HK-2 (cell line): ENCODE results near the gene SYT9.

Experiments
- DNase-seq: peaks from one replicate; pipeline ENCODE4 v3.0.0-alpha.2; 2018; ENCODE audit not compliant: unreplicated experiment

The SYT9 gene

DNA sequence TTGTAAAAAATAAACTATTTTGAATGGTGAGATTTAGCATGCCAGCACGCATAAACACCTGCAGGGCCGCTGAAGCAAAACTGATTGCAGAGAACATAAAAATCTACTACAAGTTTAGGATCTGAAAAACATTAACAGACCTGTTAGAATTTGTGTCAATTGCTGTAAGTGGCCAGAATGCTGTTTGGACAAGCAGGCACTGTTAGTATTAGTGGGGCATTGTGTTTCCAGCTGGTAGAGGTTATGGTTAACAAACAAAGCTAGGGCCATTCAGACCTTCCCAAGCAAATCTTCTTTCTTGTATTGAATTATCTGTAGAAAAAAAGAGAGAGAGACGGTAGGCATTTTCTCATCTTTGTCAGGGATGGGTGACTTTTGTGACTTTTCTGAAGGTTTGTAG is 176.0 kb downstream of the SYT9 start:
- no peak for DNase-seq

GRCh38 chr11:7428196-7428595 is 176.5 kb downstream of the SYT9 start:
- DNase-seq, result no peak

DNA sequence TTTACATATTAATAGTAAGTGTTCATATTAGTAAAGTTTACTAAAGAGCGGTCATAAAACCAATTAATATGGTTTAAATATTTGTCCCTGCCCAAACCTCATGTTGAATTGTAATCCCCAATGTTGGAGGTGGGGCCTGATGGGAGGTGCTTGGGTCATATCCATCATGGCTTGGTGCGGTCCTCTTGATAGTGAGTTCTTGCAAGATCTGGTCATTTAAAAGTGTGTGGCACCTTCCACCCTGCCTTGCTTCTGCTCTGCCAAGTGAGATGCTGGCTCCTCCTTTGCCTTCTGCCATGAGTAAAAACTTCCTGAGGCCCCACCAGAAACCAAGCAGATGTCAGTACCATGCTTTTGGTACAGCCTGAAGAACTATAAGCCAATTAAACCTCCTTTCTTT is 178.8 kb downstream of the SYT9 start:
- DNase-seq, result no peak

GRCh38 chr11:7435176-7435575 is 183.5 kb downstream of the SYT9 start:
- DNase-seq, result no peak

DNA sequence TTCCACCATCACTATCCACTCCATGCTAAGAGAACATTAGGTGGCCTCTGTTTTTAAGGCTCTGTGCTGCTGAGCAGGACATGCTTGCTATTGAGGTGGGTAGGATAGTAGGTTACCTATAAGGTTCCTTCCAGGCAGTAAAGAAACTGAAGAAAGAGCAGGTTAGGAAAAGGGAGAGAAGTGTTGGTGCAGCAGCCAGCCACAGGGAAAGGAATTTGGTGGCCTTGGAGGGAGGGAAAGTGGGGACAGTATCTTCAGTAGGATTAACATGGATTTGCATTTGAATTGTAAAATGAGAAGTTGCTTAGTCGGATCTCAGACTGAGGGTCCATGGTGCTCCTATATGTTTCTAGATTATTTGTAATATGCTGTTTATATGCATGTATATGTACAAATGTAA is 184.4 kb downstream of the SYT9 start:
- no peak for DNase-seq

DNA sequence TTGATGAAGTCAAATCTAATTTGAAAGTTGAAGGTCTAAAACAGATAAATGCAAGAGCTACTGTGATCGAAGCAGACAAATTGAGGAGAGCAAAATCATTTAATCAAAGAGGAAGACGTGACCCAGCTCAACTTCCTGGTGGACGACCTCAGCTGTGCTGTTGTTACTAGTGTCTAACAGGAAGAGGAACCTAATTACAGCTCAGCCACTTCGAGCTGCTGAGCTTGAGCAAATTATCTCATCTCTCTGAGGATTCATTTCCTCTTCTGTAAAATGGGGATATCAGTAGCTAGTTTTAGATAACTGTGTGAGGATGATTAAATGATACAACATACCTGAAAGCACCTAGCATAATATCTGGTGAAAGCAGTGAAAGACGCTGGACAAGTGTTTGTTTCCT is 185.0 kb downstream of the SYT9 start:
- no peak for DNase-seq

DNA sequence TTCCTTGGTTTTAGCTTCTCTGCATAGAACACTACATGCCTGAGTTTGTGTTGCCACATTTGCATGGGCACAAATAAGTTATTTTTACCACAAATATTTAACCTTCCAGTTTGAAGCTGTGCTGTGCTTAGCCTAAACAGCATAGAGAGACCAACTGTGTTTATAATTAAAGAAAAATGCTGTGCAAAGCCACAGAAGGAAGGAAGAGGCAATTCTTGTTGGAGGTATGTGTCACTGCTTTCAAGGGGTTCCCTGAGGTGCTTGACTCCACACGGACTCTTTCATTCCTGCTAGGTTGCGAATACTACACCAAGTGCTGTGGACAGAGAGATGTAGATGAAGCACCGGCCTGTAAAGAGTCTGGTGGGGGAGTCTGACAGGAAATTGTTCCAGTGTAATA is 186.0 kb downstream of the SYT9 start:
- no peak for DNase-seq

- no peak for DNase-seq
Observed at GRCh38 chr11:7439746-7440320, 188.1 kb downstream of the SYT9 start.

- peak; percentile 44 for DNase-seq
Observed at GRCh38 chr11:7442588-7443215, 191.0 kb downstream of the SYT9 start.

DNA sequence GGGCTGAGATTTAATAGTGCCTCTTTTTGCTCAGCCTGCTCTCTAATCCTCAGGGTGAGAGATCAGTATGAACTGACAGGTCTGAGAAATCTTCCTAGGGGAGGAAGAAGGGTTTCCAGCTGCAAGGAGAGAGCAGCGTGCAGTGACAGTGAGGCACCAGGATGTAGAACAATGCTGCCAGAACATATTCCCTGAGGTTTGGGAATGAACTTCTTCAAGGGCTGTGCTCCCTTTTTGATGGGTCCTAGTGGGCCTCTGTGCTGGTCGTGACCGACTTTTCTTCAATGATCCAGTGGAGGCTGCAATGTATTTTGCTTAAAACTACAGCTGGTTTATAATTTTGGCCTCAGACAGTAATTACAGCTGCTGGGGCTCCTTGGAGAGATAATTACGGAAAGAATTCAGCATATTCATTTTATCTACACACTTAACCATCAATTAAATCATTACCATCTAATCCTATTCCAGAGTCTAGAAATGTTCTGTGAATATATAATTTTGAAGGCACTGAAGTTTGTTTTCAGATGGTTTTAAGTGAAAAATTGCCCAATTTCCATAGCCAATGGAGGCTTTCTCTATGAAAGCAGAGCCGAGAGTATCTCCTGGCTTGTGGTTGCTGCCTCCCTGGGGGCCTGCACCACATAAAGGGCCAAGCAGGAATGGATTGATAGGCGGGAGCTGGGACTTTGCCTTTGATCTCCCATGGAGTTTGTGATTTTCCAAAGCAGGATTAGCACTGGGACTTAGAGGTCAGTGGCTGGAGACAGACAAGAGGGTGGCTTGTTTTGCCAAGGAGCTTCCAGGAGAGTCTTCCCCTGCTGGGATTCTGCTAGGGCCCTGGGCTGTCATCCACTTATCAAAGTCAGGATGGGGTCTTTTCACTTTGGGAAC is 192.6 kb downstream of the SYT9 start:
- no peak for DNase-seq

DNA sequence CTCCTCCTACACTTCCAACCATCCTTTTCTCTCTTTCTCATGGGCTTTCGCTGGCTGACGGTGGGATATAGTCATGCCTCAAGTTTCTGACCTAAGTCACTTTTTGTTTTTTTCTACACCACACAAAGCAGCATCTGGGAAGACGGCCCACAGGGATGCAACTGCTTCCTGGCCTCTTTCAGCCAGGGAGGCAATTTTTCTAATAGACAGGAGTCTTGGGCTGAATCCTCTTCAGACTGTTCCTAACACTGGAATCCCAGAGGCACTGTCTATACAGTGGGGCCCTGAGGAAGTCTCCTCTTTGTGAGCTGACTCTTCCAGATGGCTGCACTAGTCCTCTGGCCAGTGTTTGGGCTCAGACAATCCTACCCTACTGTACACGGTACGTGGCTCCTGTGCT is 193.9 kb downstream of the SYT9 start:
- no peak for DNase-seq

GRCh38 chr11:7448201-7448600 is 196.5 kb downstream of the SYT9 start:
- DNase-seq, result no peak

- no peak for DNase-seq
Observed at GRCh38 chr11:7449211-7449840, 197.6 kb downstream of the SYT9 start.

DNA sequence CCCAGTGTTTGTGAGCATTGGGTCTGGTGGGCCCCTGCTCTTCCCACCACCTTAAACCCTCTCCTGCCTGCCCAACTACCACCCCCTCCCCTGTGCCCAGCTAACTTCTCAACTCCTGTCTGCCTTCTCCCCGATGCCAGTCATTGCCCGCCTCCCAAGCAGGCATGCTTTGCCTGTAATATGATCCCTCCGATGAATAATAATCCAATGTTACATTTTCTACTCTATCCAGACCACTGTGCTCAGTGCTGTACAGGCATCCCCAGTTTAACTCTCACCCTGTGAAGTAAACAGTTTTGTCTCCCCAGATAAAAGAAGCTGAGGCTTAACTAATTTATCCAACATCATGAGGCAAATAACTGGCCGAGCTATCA is 198.1 kb downstream of the SYT9 start:
- no peak for DNase-seq

DNA sequence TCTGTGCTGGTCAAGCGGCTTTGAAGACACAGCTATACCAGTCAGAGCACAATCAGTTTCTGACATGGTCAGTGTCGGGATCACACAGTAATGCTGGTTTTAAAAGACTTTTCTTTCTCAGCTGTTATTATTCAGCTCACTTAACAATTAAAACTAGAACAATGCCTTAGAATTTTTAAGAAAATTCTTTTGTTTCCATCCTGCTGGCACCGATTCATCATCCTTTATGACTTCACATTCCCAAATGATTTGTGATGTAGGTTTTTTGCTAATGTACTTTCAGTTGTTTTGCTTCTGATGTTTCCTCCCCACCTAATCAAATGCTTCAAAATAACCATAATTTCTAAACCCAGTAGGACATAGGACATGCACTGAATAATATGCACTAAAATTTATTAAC is 199.1 kb downstream of the SYT9 start:
- no peak for DNase-seq

GRCh38 chr11:7451520-7451919 is 199.8 kb downstream of the SYT9 start:
- no peak for DNase-seq

DNA sequence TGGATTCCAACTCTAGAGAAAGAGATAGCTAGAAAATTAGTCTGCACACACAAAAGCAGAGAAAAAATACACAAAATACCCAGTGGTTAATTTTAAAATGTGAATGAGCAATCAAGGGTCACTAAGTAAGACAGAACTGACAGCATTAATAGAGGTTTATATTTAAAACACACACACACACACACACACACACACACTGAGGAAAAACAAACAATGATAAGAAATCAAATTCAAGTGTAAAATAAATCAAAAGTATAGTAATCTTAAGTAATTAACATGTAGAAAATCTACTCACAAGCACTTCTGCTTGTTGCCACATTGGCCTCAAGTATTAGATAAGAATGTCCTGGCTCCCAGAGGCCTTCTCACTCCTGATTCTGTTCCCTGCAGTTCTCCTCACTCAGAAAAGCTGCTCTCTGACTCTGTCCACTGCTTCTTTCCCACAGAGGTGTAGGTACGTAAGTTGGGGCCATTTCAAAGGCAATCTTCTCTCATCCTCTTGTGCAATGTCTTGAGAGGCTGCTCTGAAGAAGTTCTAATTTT is 200.3 kb downstream of the SYT9 start:
- no peak for DNase-seq

- no peak for DNase-seq
Observed at GRCh38 chr11:7454854-7455253, 203.2 kb downstream of the SYT9 start.

DNA sequence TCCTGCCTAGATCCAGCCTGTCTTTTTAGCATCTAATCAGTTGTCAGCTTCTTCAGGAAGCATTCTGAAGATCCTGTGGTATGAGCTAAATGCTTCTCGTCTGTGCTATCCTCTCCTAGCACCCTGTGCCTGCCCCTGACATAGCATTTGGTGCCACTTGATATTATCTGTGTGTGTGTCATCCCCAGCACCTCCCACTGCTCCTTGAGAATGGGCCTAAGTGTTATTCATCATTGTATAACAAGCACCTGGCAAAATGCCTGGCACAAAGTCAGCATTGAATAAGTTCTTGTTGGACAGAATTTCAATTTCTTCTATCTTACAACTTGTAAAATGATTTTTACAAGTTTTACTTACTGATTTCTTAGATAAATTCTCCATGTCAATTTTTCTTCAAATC is 205.5 kb downstream of the SYT9 start:
- no peak for DNase-seq

DNA sequence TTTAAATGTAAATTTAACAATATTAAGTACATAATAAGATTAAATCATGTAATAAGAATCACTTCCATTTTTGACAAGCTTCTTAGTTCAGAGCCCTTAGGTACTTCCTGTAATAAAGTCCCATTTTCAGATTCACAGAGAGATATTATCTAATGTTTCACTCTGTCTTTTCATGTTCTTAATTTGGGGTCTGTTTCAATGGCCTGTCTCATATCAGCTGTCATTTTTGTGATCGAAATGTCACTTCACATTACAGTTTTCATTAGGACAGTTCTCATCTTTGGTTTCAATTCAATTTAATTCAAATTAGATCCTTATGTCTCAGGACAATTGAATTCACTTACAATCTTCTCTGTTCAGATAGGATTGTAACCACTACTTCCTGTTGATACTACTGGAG is 211.0 kb downstream of the SYT9 start:
- DNase-seq, result no peak

- no peak for DNase-seq
Observed at GRCh38 chr11:7467652-7468051, 215.9 kb downstream of the SYT9 start.

DNA sequence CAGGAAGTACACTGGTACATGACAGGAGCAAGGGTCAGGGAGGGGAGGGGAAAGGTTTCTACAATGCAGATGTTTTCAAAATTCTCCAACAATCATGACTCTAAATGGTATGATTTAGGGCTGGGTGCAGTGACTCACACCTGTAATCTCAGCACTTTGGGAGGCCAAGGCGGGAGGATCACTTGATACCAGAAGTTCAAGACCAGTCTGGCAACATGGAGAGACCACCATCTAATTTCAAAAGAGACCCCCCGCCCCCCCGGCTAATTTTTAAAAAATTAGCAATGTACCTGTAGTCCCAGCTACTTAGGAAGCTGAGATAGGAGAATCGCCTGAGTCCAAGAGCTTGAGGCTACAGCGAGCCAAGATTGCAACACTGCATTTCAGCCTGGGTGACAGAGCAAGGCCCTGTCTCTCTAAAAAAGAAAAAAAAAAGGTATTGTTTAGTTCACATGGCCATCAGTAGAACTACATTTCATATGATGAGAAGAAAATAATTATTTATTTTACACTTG is 217.7 kb downstream of the SYT9 start:
- no peak for DNase-seq
